KMS-11 (cell line): Measurements from ENCODE around the gene NFE2L2.

Source experiments
- H2AFZ ChIP-seq: fragments of 200-600 bp; sonication (generic); 2 replicates; pipeline ENCODE4 v1.6.1; 2016; ENCODE audit warnings: antibody characterized with exemption, mixed run types, low read depth
- H3K27ac ChIP-seq: fragments of 200-600 bp; sonication (generic); 2 replicates; pipeline ENCODE4 v1.6.1; 2016; ENCODE audit warnings: mild to moderate bottlenecking, mixed run types
- H3K27me3 ChIP-seq: fragments of 200-600 bp; sonication (generic); 2 replicates; pipeline ENCODE4 v1.6.1; 2017; ENCODE audit warnings: mild to moderate bottlenecking, low read depth, mixed run types, moderate library complexity; ENCODE audit not compliant: insufficient read depth
- H3K36me3 ChIP-seq: fragments of 200-600 bp; sonication (generic); 2 replicates; pipeline ENCODE4 v1.6.1; 2017; ENCODE audit warnings: mild to moderate bottlenecking, mixed run types; ENCODE audit not compliant: insufficient read depth
- H3K4me1 ChIP-seq: fragments of 200-600 bp; sonication (generic); 2 replicates; pipeline ENCODE4 v1.6.1; 2016; ENCODE audit warnings: mild to moderate bottlenecking, low read depth, mixed run types; ENCODE audit not compliant: poor library complexity, severe bottlenecking
- H3K4me2 ChIP-seq: fragments of 200-600 bp; sonication (generic); 2 replicates; pipeline ENCODE4 v1.7.0; 2016; ENCODE audit warnings: mild to moderate bottlenecking, mixed run types
- H3K4me3 ChIP-seq: fragments of 200-600 bp; sonication (generic); IDR thresholded peaks from 2 replicates; pipeline ENCODE4 v1.6.1; 2017; ENCODE audit warnings: low read depth, low read length, mixed read lengths; ENCODE audit not compliant: insufficient read depth
- H3K79me2 ChIP-seq: fragments of 200-600 bp; sonication (generic); 2 replicates; pipeline ENCODE4 v1.6.1; 2016; ENCODE audit warnings: low read depth, mixed run types; ENCODE audit not compliant: insufficient read depth
- H3K9ac ChIP-seq: fragments of 200-600 bp; sonication (generic); 2 replicates; pipeline ENCODE4 v1.6.1; 2016; ENCODE audit warnings: mild to moderate bottlenecking, mixed run types
- H4K20me1 ChIP-seq: fragments of 200-600 bp; sonication (generic); 2 replicates; pipeline ENCODE4 v1.6.1; 2016; ENCODE audit warnings: mild to moderate bottlenecking, mixed run types; ENCODE audit not compliant: insufficient read depth
- CTCF ChIP-seq: fragments of 200-600 bp; sonication (generic); conservative IDR thresholded peaks from 2 replicates; pipeline ENCODE4 v1.6.1; 2017; ENCODE audit warnings: low read depth, mild to moderate bottlenecking, antibody characterized with exemption, low read length, moderate library complexity, mixed read lengths

The NFE2L2 gene

GRCh38 chr2:177257471-177257870, 7.1 kb downstream of the NFE2L2 start:
- Histone ChIP-seq H3K4me1 (peaks cover 92% of the 10 kb centered on the region), H2AFZ (no peak overlapping the region), H4K20me1 (peaks cover 98% of the 10 kb centered on the region), H3K4me2 (no peak overlapping the region), H3K9ac (no peak overlapping the region), H3K27ac (no peak overlapping the region), H3K36me3 (peaks cover 4% of the 10 kb centered on the region; the same call in 1 of the 2 replicates), H3K4me3 (no peak overlapping the region), H3K79me2 (peaks cover 100% of the 10 kb centered on the region), H3K27me3 (no peaks in the 10 kb centered on the region)
- no peak for TF ChIP-seq CTCF

GRCh38 chr2:177256695-177257094, 7.8 kb downstream of the NFE2L2 start:
- H3K4me3 ChIP-seq: no peak overlapping the region
- H3K4me2 ChIP-seq: no peak overlapping the region
- peaks cover 96% of the 10 kb centered on the region for H4K20me1 ChIP-seq
- H2AFZ ChIP-seq: no peak overlapping the region
- peaks cover 94% of the 10 kb centered on the region for H3K4me1 ChIP-seq
- H3K9ac ChIP-seq: no peak overlapping the region
- TF ChIP-seq CTCF: no peak
- peaks cover 100% of the 10 kb centered on the region for H3K79me2 ChIP-seq
- peaks cover 4% of the 10 kb centered on the region; the same call in 1 of the 2 replicates for H3K36me3 ChIP-seq
- no peak overlapping the region for H3K27ac ChIP-seq
- H3K27me3 ChIP-seq: no peaks in the 10 kb centered on the region

GRCh38 chr2:177256026-177256425, 8.5 kb downstream of the NFE2L2 start:
- peaks cover 91% of the 10 kb centered on the region for H3K4me1 ChIP-seq
- H3K27me3 ChIP-seq: no peaks in the 10 kb centered on the region
- H4K20me1 ChIP-seq: peaks cover 98% of the 10 kb centered on the region
- no peak overlapping the region; the same call in 1 of the 2 replicates for H3K27ac ChIP-seq
- no peak overlapping the region for H3K4me3 ChIP-seq
- H3K36me3 ChIP-seq: peaks cover 4% of the 10 kb centered on the region; the same call in 1 of the 2 replicates
- H3K9ac ChIP-seq: no peak overlapping the region
- no peak for TF ChIP-seq CTCF
- no peak overlapping the region for H3K4me2 ChIP-seq
- H3K79me2 ChIP-seq: peaks cover 100% of the 10 kb centered on the region
- H2AFZ ChIP-seq: no peak overlapping the region

GRCh38 chr2:177255227-177255601, 9.3 kb downstream of the NFE2L2 start:
- H3K27me3 ChIP-seq: no peaks in the 10 kb centered on the region
- peaks cover 88% of the 10 kb centered on the region for H3K4me1 ChIP-seq
- H3K4me3 ChIP-seq: no peak overlapping the region
- H2AFZ ChIP-seq: no peak overlapping the region
- no peak overlapping the region; the same call in 1 of the 2 replicates for H3K27ac ChIP-seq
- TF ChIP-seq CTCF: no peak
- peaks cover 100% of the 10 kb centered on the region for H3K79me2 ChIP-seq
- H4K20me1 ChIP-seq: peaks cover 98% of the 10 kb centered on the region
- H3K9ac ChIP-seq: no peak overlapping the region
- peaks cover 4% of the 10 kb centered on the region; the same call in 1 of the 2 replicates for H3K36me3 ChIP-seq
- no peak overlapping the region for H3K4me2 ChIP-seq
